Right lobe of liver (tissue), 6 donors: Measurements from ENCODE around the gene TBCA. TPM values are rescaled to one million over a fixed set of nuclear protein-coding genes. Genes with fewer than 3 reads are reported as not detected.

Experiments
- ATAC-seq, 4 donors: fragments of 200-7000 bp; cut with Tn5 transposase; one replicate each; pipeline ENCODE4 v1.9.1; 2020; ENCODE audit warnings: mild to moderate bottlenecking in 4 of 4, moderate library complexity in 4 of 4
- DNase-seq, 3 donors: peaks; one replicate each; pipeline ENCODE4 v3.0.0-alpha.2; 2020
- H3K27ac ChIP-seq, 3 donors: fragments of 200-600 bp; one replicate each; pipeline ENCODE4 v1.8.0; 2022
- H3K27me3 ChIP-seq, 2 donors: fragments of 200-600 bp; one replicate each; pipeline ENCODE4 v1.8.0; 2022
- H3K36me3 ChIP-seq, 4 donors: fragments of 200-600 bp; sonication (generic) in 1 of 4; one replicate each; pipeline versions ENCODE4 v1.5.1 to v1.8.0; 2017 to 2022; ENCODE audit warnings: control low read depth in 1 of 4
- H3K4me1 ChIP-seq, 4 donors: fragments of 200-600 bp; sonication (generic) in 1 of 4; one replicate each; pipeline versions ENCODE4 v1.5.1 to v1.8.0; 2017 to 2022; ENCODE audit warnings: control low read depth in 1 of 4
- H3K4me3 ChIP-seq, 3 donors: fragments of 200-600 bp; one replicate each; pipeline ENCODE4 v1.8.0; 2022
- H3K9me3 ChIP-seq, 4 donors: fragments of 200-600 bp; sonication (generic) in 1 of 4; one replicate each; pipeline versions ENCODE4 v1.5.1 to v1.8.0; 2017 to 2022; ENCODE audit warnings: control low read depth in 1 of 4
- CTCF ChIP-seq, 4 donors: fragments of 200-600 bp in 3 of 4; fragments of 450-650 bp in 1 of 4; IDR thresholded peaks; one replicate each; pipeline versions ENCODE4 v1.5.1 to v1.8.0; 2016 to 2022; ENCODE audit warnings: antibody characterized with exemption in 4 of 4, mild to moderate bottlenecking in 2 of 4
- POLR2A ChIP-seq: fragments of 450-650 bp; IDR thresholded peaks from one replicate; pipeline ENCODE4 v1.6.1; 2017; ENCODE audit warnings: antibody characterized with exemption, mild to moderate bottlenecking
- WGBS: methylation state at CpG from one replicate; pipeline ENCODE4 v1.1.6; 2018; ENCODE audit warnings: low coverage, low lambda C conversion rate; ENCODE audit not compliant: insufficient coverage; ENCODE audit errors: missing lambda C conversion rate; 5-methylcytosine and 5-hydroxymethylcytosine counted together
- intact Hi-C, 2 donors: fragments of 100-400 bp; cut with DNase I; formaldehyde crosslinking; loops; one replicate each; pipeline versions ENCODE4 v1.11.2 to v1.14.1; 2022
- total RNA-seq, 6 experiments: library from RNA; depleted of rRNA in 2 of 6; stranded (reverse); fragments of >200 nt in 2 of 6; fragmentation: NEBNext Ultra II Directional in 3 of 6; extraction: Animal tissue kit (Norgen Biotek cat#: 25700) in 3 of 6; gene quantifications; one replicate each; pipeline versions ENCODE4 v1.1.0 to v1.2.4, GENCODE V29; 2016 to 2023
- donor health status: DM: no; HTN: yes; CAD: no.
- donor health status: DM: no; HTN: no; CAD: no.
- donor health status: DM: no; HTN: no; CAD: no.
- donor health status: DM: no; HTN: yes; CAD: no.
- donor health status: DM: no; HTN: yes; CAD: no.

The TBCA gene
- total RNA-seq, 6 experiments from 2014 or later: 92.1 to 165 (median 127) TPM

GRCh38 chr5:77663090-77663863, 112.9 kb downstream of the TBCA start:
- Histone ChIP-seq H3K36me3 (no peaks in the 10 kb centered on the region), H3K27ac (no peak overlapping the region), H3K4me3 (no peak overlapping the region), H3K9me3 (no peaks in the 10 kb centered on the region), H3K27me3 (no peaks in the 10 kb centered on the region), H3K4me1 (no peaks in the 10 kb centered on the region)
- 70% methylated on average over 6 of the region's 7 CpGs for WGBS
- DNase-seq (no peak), ATAC-seq (no peak)
- no peak for TF ChIP-seq POLR2A
- no peak for TF ChIP-seq CTCF (IDR thresholded peaks at IDR 0.05)
- intact Hi-C loops: no loop called here

- no peak overlapping the region for H3K27ac ChIP-seq
- no peak overlapping the region for H3K4me3 ChIP-seq
- TF ChIP-seq CTCF (IDR thresholded peaks at IDR 0.05): no peak
- no peak for TF ChIP-seq POLR2A
- ATAC-seq: no peak
- DNase-seq: no peak
- H3K36me3 ChIP-seq: no peaks in the 10 kb centered on the region
- H3K9me3 ChIP-seq: no peaks in the 10 kb centered on the region
- H3K4me1 ChIP-seq: no peaks in the 10 kb centered on the region
- no peaks in the 10 kb centered on the region for H3K27me3 ChIP-seq
- intact Hi-C loops: no loop called here
These were observed 113.5 kb downstream of the TBCA start for GRCh38 chr5:77662635-77663034.

- H3K4me1 ChIP-seq: no peaks in the 10 kb centered on the region
- intact Hi-C loops: no loop called here
- no peak for ATAC-seq
These were observed 117.5 kb downstream of the TBCA start for GRCh38 chr5:77658662-77659061.

GRCh38 chr5:77651343-77651742, 124.8 kb downstream of the TBCA start:
- DNase-seq: no peak
- intact Hi-C loops: no loop called here
- TF ChIP-seq POLR2A (no peak), CTCF (IDR thresholded peaks at IDR 0.05) (no peak)
- Histone ChIP-seq H3K36me3 (no peaks in the 10 kb centered on the region), H3K4me3 (no peak overlapping the region), H3K27ac (no peak overlapping the region), H3K4me1 (no peaks in the 10 kb centered on the region), H3K27me3 (no peaks in the 10 kb centered on the region), H3K9me3 (peaks cover 0 to 3% (median 0%) of the 10 kb centered on the region in 4 donors)
- ATAC-seq: no peak
- 15% methylated on average over 2 of the region's 2 CpGs for WGBS

More at GRCh38 chr5:77658662-77659061, 117.5 kb downstream of the TBCA start:
- no peak overlapping the region for H3K4me3 ChIP-seq
- TF ChIP-seq POLR2A (no peak), CTCF (IDR thresholded peaks at IDR 0.05) (no peak)
- no peak for DNase-seq
- no peaks in the 10 kb centered on the region for H3K36me3 ChIP-seq
- H3K27ac ChIP-seq: no peak overlapping the region
- peaks cover 0 to 3% (median 0%) of the 10 kb centered on the region in 4 donors for H3K9me3 ChIP-seq
- H3K27me3 ChIP-seq: no peaks in the 10 kb centered on the region
